Neural progenitor cell (in vitro differentiated cells): ENCODE measurements around the gene SIT1. TPM values are rescaled to one million over a fixed set of nuclear protein-coding genes. Genes with fewer than 3 reads are reported as not detected.

Source experiments
- DNase-seq: peaks from one replicate; pipeline ENCODE4 v3.0.0-alpha.2; 2016; ENCODE audit warnings: low spot score
- H2AFZ ChIP-seq: fragments of 200-600 bp; sonication (generic); replicated peaks from 2 replicates; pipeline ENCODE4 v1.6.1; 2016; ENCODE audit warnings: antibody characterized with exemption
- H3F3A ChIP-seq: fragments of 200-600 bp; sonication (generic); 2 replicates; pipeline ENCODE4 v1.6.1; 2016; ENCODE audit warnings: antibody characterized with exemption, low read depth
- H3K27ac ChIP-seq: fragments of 200-600 bp; sonication (generic); 2 replicates; pipeline ENCODE4 v1.5.1; 2016; ENCODE audit warnings: mild to moderate bottlenecking
- H3K27me3 ChIP-seq: fragments of 200-600 bp; sonication (generic); 2 replicates; pipeline ENCODE4 v1.6.1; 2016; ENCODE audit warnings: mild to moderate bottlenecking, moderate library complexity
- H3K36me3 ChIP-seq: fragments of 200-600 bp; sonication (generic); 2 replicates; pipeline ENCODE4 v1.5.1; 2016
- H3K4me1 ChIP-seq: fragments of 200-600 bp; sonication (generic); 2 replicates; pipeline ENCODE4 v1.6.1; 2016; ENCODE audit warnings: mixed run types
- H3K4me2 ChIP-seq: fragments of 200-600 bp; sonication (generic); 2 replicates; pipeline ENCODE4 v1.6.1; 2016
- H3K4me3 ChIP-seq: fragments of 200-600 bp; sonication (generic); 2 replicates; pipeline ENCODE4 v1.5.1; 2016
- H3K79me2 ChIP-seq: fragments of 200-600 bp; sonication (generic); 2 replicates; pipeline ENCODE4 v1.6.1; 2016; ENCODE audit warnings: low read depth
- H3K9ac ChIP-seq: fragments of 200-600 bp; sonication (generic); 2 replicates; pipeline ENCODE4 v1.6.1; 2016
- H3K9me3 ChIP-seq: fragments of 200-600 bp; sonication (generic); 2 replicates; pipeline ENCODE4 v1.5.1; 2016; ENCODE audit warnings: low read depth
- H4K20me1 ChIP-seq: fragments of 200-600 bp; sonication (generic); 2 replicates; pipeline ENCODE4 v1.6.1; 2016; ENCODE audit warnings: low read depth
- H3K27ac Mint-ChIP-seq: 3 replicates; pipeline ENCODE4 v1.8.0; 2021; ENCODE audit warnings: mixed read lengths
- H3K27me3 Mint-ChIP-seq: 2 replicates; pipeline ENCODE4 v1.8.0; 2022; ENCODE audit warnings: low read depth, mild to moderate bottlenecking, inconsistent platforms, moderate library complexity, mixed read lengths; ENCODE audit not compliant: insufficient read depth
- H3K36me3 Mint-ChIP-seq: 3 replicates; pipeline ENCODE4 v1.8.0; 2021; ENCODE audit warnings: mixed read lengths
- H3K4me1 Mint-ChIP-seq: 3 replicates; pipeline ENCODE4 v1.8.0; 2021; ENCODE audit warnings: mixed read lengths
- H3K4me3 Mint-ChIP-seq: 3 replicates; pipeline ENCODE4 v1.8.0; 2021; ENCODE audit warnings: mild to moderate bottlenecking, moderate library complexity, mixed read lengths
- H3K9me3 Mint-ChIP-seq: 3 replicates; pipeline ENCODE4 v1.8.0; 2020; ENCODE audit warnings: mixed read lengths
- CTCF ChIP-seq: fragments of 200-600 bp; sonication (generic); IDR thresholded peaks from 2 replicates; pipeline ENCODE4 v1.5.1; 2017; ENCODE audit warnings: antibody characterized with exemption, mild to moderate bottlenecking
- EZH2 ChIP-seq: fragments of 200-600 bp; sonication (generic); IDR thresholded peaks from 2 replicates; pipeline ENCODE4 v1.6.1; 2017; ENCODE audit warnings: antibody characterized with exemption, mild to moderate bottlenecking, moderate library complexity
- EZH2phosphoT487 ChIP-seq: fragments of 200-600 bp; sonication (generic); IDR thresholded peaks from 2 replicates; pipeline ENCODE4 v1.6.1; 2017; ENCODE audit warnings: antibody characterized with exemption
- total RNA-seq: library from RNA; depleted of rRNA; stranded (reverse); fragments of >200 nt; gene quantifications from 2 replicates; pipeline ENCODE4 v1.2.3, GENCODE V29; 2015; ENCODE audit warnings: low replicate concordance

SIT1 gene, protein sequence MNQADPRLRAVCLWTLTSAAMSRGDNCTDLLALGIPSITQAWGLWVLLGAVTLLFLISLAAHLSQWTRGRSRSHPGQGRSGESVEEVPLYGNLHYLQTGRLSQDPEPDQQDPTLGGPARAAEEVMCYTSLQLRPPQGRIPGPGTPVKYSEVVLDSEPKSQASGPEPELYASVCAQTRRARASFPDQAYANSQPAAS
- total RNA-seq: 0.56 and 0.86 TPM in 2 replicates

- no peaks in the 10 kb centered on the region for H4K20me1 ChIP-seq
- no peak within 1 kb of the TSS for H3K4me3 ChIP-seq
- no peak for DNase-seq
- H3K27me3 ChIP-seq: peaks cover 14% of the 10 kb centered on the region
- H3K4me2 ChIP-seq: no peak within 1 kb of the TSS
- no peak within 1 kb of the TSS for H3K27ac Mint-ChIP-seq
- no peak within 1 kb of the TSS for H3K9ac ChIP-seq
- peak within 1 kb of the TSS; percentile 83 for H2AFZ ChIP-seq
- H3K9me3 Mint-ChIP-seq: no peaks in the 10 kb centered on the region
- no peaks in the 10 kb centered on the region for H3K79me2 ChIP-seq
- no peaks in the 10 kb centered on the region for H3K9me3 ChIP-seq
- H3K36me3 ChIP-seq: no peaks in the 10 kb centered on the region
- peaks cover 14% of the 10 kb centered on the region for H3K27me3 Mint-ChIP-seq
- H3K27ac ChIP-seq: no peak within 1 kb of the TSS
- no peak within 1 kb of the TSS for H3K4me3 Mint-ChIP-seq
- H3F3A ChIP-seq: peaks cover 16% of the 10 kb centered on the region
- peaks cover 22% of the 10 kb centered on the region for H3K4me1 Mint-ChIP-seq
- no peak for TF ChIP-seq EZH2
- TF ChIP-seq EZH2phosphoT487: no peak
- TF ChIP-seq CTCF: no peak
- peaks cover 16% of the 10 kb centered on the region for H3K4me1 ChIP-seq
- no peaks in the 10 kb centered on the region for H3K36me3 Mint-ChIP-seq
These were observed at the start of gene SIT1 for GRCh38 chr9:35650341-35651158. TSS of gene SIT1 (minus strand) at chr9:35650931. CDS start at chr9:35650853, 78 bp downstream.

DNA sequence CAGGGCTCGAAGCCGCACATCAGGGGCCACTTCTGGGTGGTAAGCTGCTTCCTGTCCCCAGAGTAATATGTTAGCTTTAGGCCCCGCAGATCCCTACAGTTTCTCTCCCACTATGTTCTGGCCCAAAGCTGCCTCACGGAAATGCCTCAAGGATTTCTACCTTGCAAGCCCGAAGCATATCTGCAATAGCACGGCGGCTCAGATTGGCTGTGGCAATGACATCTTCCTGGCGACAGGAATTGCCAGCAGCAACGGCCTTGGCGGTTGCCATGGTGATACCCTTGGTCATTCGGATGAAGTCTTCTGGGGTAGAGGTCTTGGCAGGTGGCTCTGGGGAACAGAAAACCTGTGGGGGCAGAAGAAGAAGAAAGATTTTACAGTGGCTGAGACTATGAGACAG, 49.3 kb upstream of the SIT1 start:
- no peaks in the 10 kb centered on the region for H3K36me3 ChIP-seq
- no peaks in the 10 kb centered on the region for H3F3A ChIP-seq
- TF ChIP-seq EZH2phosphoT487 (no peak), EZH2 (no peak), CTCF (no peak)
- no peak overlapping the region for H3K27ac Mint-ChIP-seq
- DNase-seq: no peak
- no peaks in the 10 kb centered on the region for H3K4me1 ChIP-seq
- H3K4me1 Mint-ChIP-seq: no peaks in the 10 kb centered on the region
- peaks cover 23% of the 10 kb centered on the region for H3K36me3 Mint-ChIP-seq
- H3K9ac ChIP-seq: no peak overlapping the region
- no peaks in the 10 kb centered on the region for H3K79me2 ChIP-seq
- no peak overlapping the region for H3K4me3 Mint-ChIP-seq
- no peak overlapping the region for H3K27ac ChIP-seq
- H3K4me2 ChIP-seq: no peak overlapping the region
- peaks cover 4% of the 10 kb centered on the region for H4K20me1 ChIP-seq
- no peaks in the 10 kb centered on the region for H3K9me3 ChIP-seq
- H3K27me3 Mint-ChIP-seq: peaks cover 6% of the 10 kb centered on the region
- H3K4me3 ChIP-seq: no peak overlapping the region
- H2AFZ ChIP-seq: no peak overlapping the region
- H3K27me3 ChIP-seq: no peaks in the 10 kb centered on the region
- no peaks in the 10 kb centered on the region for H3K9me3 Mint-ChIP-seq

DNA sequence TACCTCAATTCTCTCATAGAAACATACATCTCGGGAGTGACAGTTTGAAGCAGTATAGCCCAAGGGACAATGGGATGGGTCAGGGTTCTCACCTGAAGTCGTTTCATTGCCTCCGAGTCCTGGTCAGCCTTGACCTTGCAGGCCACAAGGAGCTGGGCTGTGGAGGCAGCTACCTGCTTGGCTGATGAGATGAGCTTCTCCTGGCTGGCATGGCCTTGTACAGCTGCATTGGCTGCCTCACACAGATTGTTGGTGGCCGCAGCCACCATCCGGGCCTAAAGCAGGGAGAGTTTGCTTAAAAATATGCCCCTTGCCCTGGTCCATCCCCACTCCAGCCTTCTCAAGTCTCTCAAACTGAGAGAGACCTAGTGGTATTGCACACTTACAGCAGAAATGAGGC, 47.5 kb upstream of the SIT1 start:
- no peaks in the 10 kb centered on the region for H3K27me3 ChIP-seq
- no peaks in the 10 kb centered on the region for H3K79me2 ChIP-seq
- no peak for TF ChIP-seq CTCF
- no peak for TF ChIP-seq EZH2phosphoT487
- TF ChIP-seq EZH2: no peak
- H3K9ac ChIP-seq: no peak overlapping the region
- DNase-seq: no peak
- no peak overlapping the region for H3K27ac Mint-ChIP-seq
- H3K4me2 ChIP-seq: no peak overlapping the region
- no peak overlapping the region for H3K4me3 Mint-ChIP-seq
- H3K4me3 ChIP-seq: no peak overlapping the region
- H3K9me3 ChIP-seq: no peaks in the 10 kb centered on the region
- H4K20me1 ChIP-seq: peaks cover 4% of the 10 kb centered on the region
- no peaks in the 10 kb centered on the region for H3K36me3 ChIP-seq
- no peaks in the 10 kb centered on the region for H3K9me3 Mint-ChIP-seq
- H3K36me3 Mint-ChIP-seq: peaks cover 15% of the 10 kb centered on the region
- no peak overlapping the region for H3K27ac ChIP-seq
- no peak overlapping the region for H2AFZ ChIP-seq
- H3F3A ChIP-seq: no peaks in the 10 kb centered on the region
- H3K27me3 Mint-ChIP-seq: peaks cover 3% of the 10 kb centered on the region
- no peaks in the 10 kb centered on the region for H3K4me1 Mint-ChIP-seq
- no peaks in the 10 kb centered on the region for H3K4me1 ChIP-seq
